B cell (primary cell): Measurements from ENCODE around the gene LILRB3. TPM values are rescaled to one million over a fixed set of nuclear protein-coding genes. Genes with fewer than 3 reads are reported as not detected.
A peak's percentile ranks its signal among the peaks of the same experiment; 100 is the strongest.

ENCODE experiments used
- ATAC-seq: fragments of 200-7000 bp; cut with Tn5 transposase; one replicate; pipeline ENCODE4 v1.10.0; 2021; ENCODE audit warnings: low read depth, mild to moderate bottlenecking, moderate number of reproducible peaks, moderate library complexity
- CTCF ChIA-PET: fragments of 350-600 bp; sonication (Branson Sonifier 250); formaldehyde crosslinking; loops from one replicate; lab custom pipeline; 2021; ENCODE audit warnings: antibody characterized with exemption, inconsistent platforms; lab: Charles Lee
- POLR2A ChIA-PET: fragments of 350-600 bp; sonication (Branson Sonifier 250); formaldehyde crosslinking; loops from one replicate; lab custom pipeline; 2021; ENCODE audit warnings: antibody characterized with exemption; lab: Charles Lee
- DNase-seq: peaks from one replicate; pipeline ENCODE4 v3.0.0; 2013
- H2AFZ ChIP-seq: 2 replicates; pipeline ENCODE4 v1.6.1; 2012; ENCODE audit warnings: mild to moderate bottlenecking, low read depth, low read length; ENCODE audit not compliant: insufficient read depth, poor library complexity, severe bottlenecking
- H3K27ac ChIP-seq, 2 donors: 1 replicate in 1 of 2; 2 replicates in 1 of 2; pipeline ENCODE4 v1.5.1; 2012 to 2013; ENCODE audit warnings: low read length in 2 of 2, mild to moderate bottlenecking in 2 of 2, moderate library complexity in 1 of 2
- H3K27me3 ChIP-seq, 4 experiments: fragments of 200-600 bp in 1 of 4; sonication (generic) in 1 of 4; replicated peaks in 1 of 4; 1 replicate in 2 of 4; 2 replicates in 2 of 4; pipeline versions ENCODE4 v1.6.1 to v1.7.0; 2013 to 2016; ENCODE audit warnings: low read length in 3 of 4, mild to moderate bottlenecking in 2 of 4, mixed read lengths in 1 of 4, moderate library complexity in 1 of 4; ENCODE audit not compliant: insufficient read depth in 4 of 4, control insufficient read depth in 3 of 4; ENCODE audit errors: control extremely low read depth in 1 of 4
- H3K36me3 ChIP-seq, 2 experiments: replicated peaks in 1 of 2; 1 replicate in 1 of 2; 2 replicates in 1 of 2; pipeline versions ENCODE4 v1.6.1 to v1.7.1; 2013; ENCODE audit warnings: low read length in 1 of 2; ENCODE audit not compliant: insufficient read depth in 2 of 2, control insufficient read depth in 1 of 2; ENCODE audit errors: control extremely low read depth in 1 of 2, extremely low read depth in 1 of 2
- H3K4me1 ChIP-seq, 2 donors: fragments of 200-600 bp in 1 of 2; sonication (generic) in 1 of 2; 1 replicate in 1 of 2; 2 replicates in 1 of 2; pipeline versions ENCODE4 v1.5.1 to v1.6.1; 2013 to 2017; ENCODE audit warnings: low read length in 2 of 2; ENCODE audit not compliant: control insufficient read depth in 2 of 2, insufficient read depth in 2 of 2
- H3K4me2 ChIP-seq: replicated peaks from 2 replicates; pipeline ENCODE3; 2012; ENCODE audit warnings: mild to moderate bottlenecking, low read depth, low read length; ENCODE audit not compliant: poor library complexity, severe bottlenecking
- H3K4me3 ChIP-seq, 5 experiments: fragments of 200-600 bp in 1 of 5; sonication (generic) in 1 of 5; 1 replicate in 3 of 5; 2 replicates in 2 of 5; pipeline versions ENCODE4 v1.5.1 to v1.7.0; 2011 to 2016; ENCODE audit warnings: low read length in 4 of 5, mild to moderate bottlenecking in 4 of 5, low read depth in 2 of 5, control low read depth in 1 of 5, moderate library complexity in 1 of 5; ENCODE audit not compliant: insufficient read depth in 1 of 5; ENCODE audit errors: control extremely low read depth in 1 of 5, extremely low read depth in 1 of 5
- H3K79me2 ChIP-seq: fragments of 200-600 bp; sonication (generic); one replicate; pipeline ENCODE4 v1.6.0; 2016; ENCODE audit warnings: low read length; ENCODE audit not compliant: control insufficient read depth, insufficient read depth
- H3K9ac ChIP-seq: fragments of 200-600 bp; sonication (generic); 2 replicates; pipeline ENCODE4 v1.6.1; 2017; ENCODE audit warnings: mild to moderate bottlenecking, low read length, moderate library complexity
- H3K9me3 ChIP-seq, 3 donors: one replicate each; pipeline versions ENCODE4 v1.6.1 to v1.7.1; 2013; ENCODE audit warnings: low read length in 2 of 3; ENCODE audit not compliant: control insufficient read depth in 2 of 3, insufficient read depth in 1 of 3; ENCODE audit errors: control extremely low read depth in 1 of 3
- H4K20me1 ChIP-seq: 2 replicates; pipeline ENCODE4 v1.6.0; 2012; ENCODE audit warnings: mild to moderate bottlenecking, low read length; ENCODE audit not compliant: insufficient read depth, control insufficient read depth, poor library complexity, severe bottlenecking
- H3K27ac Mint-ChIP-seq: one replicate; pipeline ENCODE4 v1.8.0; 2021; ENCODE audit warnings: mixed read lengths
- H3K27me3 Mint-ChIP-seq: one replicate; pipeline ENCODE4 v1.8.0; 2021; ENCODE audit warnings: mixed read lengths
- H3K4me1 Mint-ChIP-seq: one replicate; pipeline ENCODE4 v1.8.0; 2021; ENCODE audit warnings: mixed read lengths
- H3K4me3 Mint-ChIP-seq: one replicate; pipeline ENCODE4 v1.8.0; 2021; ENCODE audit warnings: mixed read lengths
- H3K9me3 Mint-ChIP-seq: one replicate; pipeline ENCODE4 v1.8.0; 2022; ENCODE audit warnings: mixed read lengths; ENCODE audit not compliant: insufficient read depth
- CTCF ChIP-seq: fragments of 200-600 bp; IDR thresholded peaks from one replicate; pipeline ENCODE4 v1.8.0; 2022; ENCODE audit warnings: antibody characterized with exemption, mild to moderate bottlenecking
- EZH2 ChIP-seq: IDR thresholded peaks from 2 replicates; pipeline ENCODE4 v1.6.1; 2012; ENCODE audit warnings: borderline replicate concordance, low read depth, mild to moderate bottlenecking, moderate library complexity, low read length; ENCODE audit not compliant: insufficient read depth, poor library complexity, severe bottlenecking
- WGBS: methylation state at CpG from one replicate; pipeline ENCODE4 v1.1.5; 2013; ENCODE audit warnings: missing lambda C conversion rate; ENCODE audit not compliant: insufficient coverage; 5-methylcytosine and 5-hydroxymethylcytosine counted together
- intact Hi-C: fragments of 100-400 bp; cut with micrococcal nuclease; formaldehyde crosslinking; loops from one replicate; pipeline ENCODE4 v1.10.0; 2022
- polyA plus RNA-seq: library from polyadenylated mRNA; depleted of rRNA; stranded (reverse); fragments of >200 nt; gene quantifications from 2 replicates; pipeline ENCODE4 v1.2.3, GENCODE V29; 2012
- total RNA-seq, 2 donors: library from RNA; stranded (reverse); fragments of 120-200 nt in 1 of 2; gene quantifications; 1 replicate in 1 of 2; 2 replicates in 1 of 2; pipeline versions ENCODE4 v1.2.3 to v1.2.4, GENCODE V29; 2013 to 2022

Gene LILRB3
- total and polyA plus RNA-seq, 2 donors (not counting 1 experiment from before 2014, with no cell fraction given) = 0.25 to 2.3 TPM

GRCh38 chr19:54191011-54191810 is 31.6 kb downstream of the LILRB3 start, which contains the start of gene TSEN34:
Gene TSEN34 (plus strand): TSS chr19:54191308. CDS start chr19:54191365, 57 bp downstream.
- H4K20me1 ChIP-seq = peaks cover 19% of the 10 kb centered on the region
- DNase-seq (no peak), ATAC-seq (peak; percentile 29)
- peaks cover 20% of the 10 kb centered on the region for H3K79me2 ChIP-seq
- Mint-ChIP-seq H3K4me3 (peak within 1 kb of the TSS; percentile 94), H3K4me1 (peaks cover 32% of the 10 kb centered on the region), H3K27ac (peak within 1 kb of the TSS; percentile 99), H3K27me3 (no peaks in the 10 kb centered on the region), H3K9me3 (no peaks in the 10 kb centered on the region)
- H3K27me3 ChIP-seq = no peaks in the 10 kb centered on the region
- intact Hi-C loops = no loop called here
- CTCF ChIA-PET = interaction anchor here (1.4 to 4.7 kb wide), 4 partner anchors 10 to 32 kb away, joined by 4 to 50 read pairs (median 18); partner anchors contain the start of genes LENG1, RPS9 and TMC4
- POLR2A ChIA-PET = interaction anchor here (0.6 to 4.5 kb wide), 8 partner anchors 10 to 257 kb away, joined by 3 to 73 read pairs (median 4); partner anchors contain the start of genes CNOT3, LENG1, LENG8 and PRPF31
- H3K4me1 ChIP-seq = peaks cover 18 to 22% of the 10 kb centered on the region in 2 donors
- H3K9ac ChIP-seq = peak within 1 kb of the TSS; percentile 83
- H3K9me3 ChIP-seq = no peaks in the 10 kb centered on the region
- H3K4me3 ChIP-seq = peak within 1 kb of the TSS; percentile 65 to 87 (median 81)
- peak within 1 kb of the TSS; percentile 86 for H2AFZ ChIP-seq
- 2% methylated on average over 76 of the region's 77 CpGs for WGBS
- H3K4me2 ChIP-seq = peak within 1 kb of the TSS; percentile 99
- no peak for TF ChIP-seq EZH2
- no peak for TF ChIP-seq CTCF
- peaks cover 0 to 21% of the 10 kb centered on the region in 2 experiments for H3K36me3 ChIP-seq
- H3K27ac ChIP-seq = peak within 1 kb of the TSS; percentile 96 to 99
